ENCODE results near the gene PEX19.

DNA sequence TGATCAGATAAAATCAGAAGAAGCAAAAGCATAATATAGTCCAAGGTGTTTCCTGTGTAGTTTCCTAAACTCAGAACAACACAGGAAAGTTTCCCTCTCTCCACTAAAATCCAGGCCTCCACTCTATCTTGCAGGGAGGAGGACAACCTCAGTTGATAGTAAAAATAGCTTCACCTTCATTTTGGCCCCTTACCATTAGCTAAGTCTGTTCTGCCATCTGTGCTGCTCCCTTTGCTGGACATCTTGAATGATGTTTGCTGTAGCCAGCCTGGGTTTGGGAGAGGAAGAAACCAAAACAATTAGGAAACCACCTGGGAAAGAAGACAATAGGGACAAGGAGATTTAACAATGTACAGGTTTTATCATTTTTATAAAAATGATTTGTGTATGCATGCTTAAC lies 41.2 kb downstream of the PEX19 start:
- TF ChIP-seq, protein P1, sequence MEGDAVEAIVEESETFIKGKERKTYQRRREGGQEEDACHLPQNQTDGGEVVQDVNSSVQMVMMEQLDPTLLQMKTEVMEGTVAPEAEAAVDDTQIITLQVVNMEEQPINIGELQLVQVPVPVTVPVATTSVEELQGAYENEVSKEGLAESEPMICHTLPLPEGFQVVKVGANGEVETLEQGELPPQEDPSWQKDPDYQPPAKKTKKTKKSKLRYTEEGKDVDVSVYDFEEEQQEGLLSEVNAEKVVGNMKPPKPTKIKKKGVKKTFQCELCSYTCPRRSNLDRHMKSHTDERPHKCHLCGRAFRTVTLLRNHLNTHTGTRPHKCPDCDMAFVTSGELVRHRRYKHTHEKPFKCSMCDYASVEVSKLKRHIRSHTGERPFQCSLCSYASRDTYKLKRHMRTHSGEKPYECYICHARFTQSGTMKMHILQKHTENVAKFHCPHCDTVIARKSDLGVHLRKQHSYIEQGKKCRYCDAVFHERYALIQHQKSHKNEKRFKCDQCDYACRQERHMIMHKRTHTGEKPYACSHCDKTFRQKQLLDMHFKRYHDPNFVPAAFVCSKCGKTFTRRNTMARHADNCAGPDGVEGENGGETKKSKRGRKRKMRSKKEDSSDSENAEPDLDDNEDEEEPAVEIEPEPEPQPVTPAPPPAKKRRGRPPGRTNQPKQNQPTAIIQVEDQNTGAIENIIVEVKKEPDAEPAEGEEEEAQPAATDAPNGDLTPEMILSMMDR (IDR thresholded peaks at IDR 0.05), result no peak
- no peak for TF ChIP-seq POLR2A (IDR thresholded peaks at IDR 0.05)
